OCI-LY3 (cell line): Measurements from ENCODE around the gene C12orf42.

Experiments used
- EZH2phosphoT487 ChIP-seq: fragments of 200-600 bp; shearing (Covaris generic); IDR thresholded peaks from 2 replicates; pipeline ENCODE4 v1.6.1; 2018; ENCODE audit warnings: antibody characterized with exemption, mixed run types, low read depth
- TF ChIP-seq, protein P1 (sequence below): fragments of 200-600, 300-600 bp; sonication (generic); IDR thresholded peaks from 2 replicates; pipeline ENCODE4 v1.5.1; 2014; ENCODE audit warnings: antibody characterized with exemption, low read length, low read depth

GRCh38 chr12:103517161-103517560, 21.4 kb upstream of the C12orf42 start:
- TF ChIP-seq, protein P1, sequence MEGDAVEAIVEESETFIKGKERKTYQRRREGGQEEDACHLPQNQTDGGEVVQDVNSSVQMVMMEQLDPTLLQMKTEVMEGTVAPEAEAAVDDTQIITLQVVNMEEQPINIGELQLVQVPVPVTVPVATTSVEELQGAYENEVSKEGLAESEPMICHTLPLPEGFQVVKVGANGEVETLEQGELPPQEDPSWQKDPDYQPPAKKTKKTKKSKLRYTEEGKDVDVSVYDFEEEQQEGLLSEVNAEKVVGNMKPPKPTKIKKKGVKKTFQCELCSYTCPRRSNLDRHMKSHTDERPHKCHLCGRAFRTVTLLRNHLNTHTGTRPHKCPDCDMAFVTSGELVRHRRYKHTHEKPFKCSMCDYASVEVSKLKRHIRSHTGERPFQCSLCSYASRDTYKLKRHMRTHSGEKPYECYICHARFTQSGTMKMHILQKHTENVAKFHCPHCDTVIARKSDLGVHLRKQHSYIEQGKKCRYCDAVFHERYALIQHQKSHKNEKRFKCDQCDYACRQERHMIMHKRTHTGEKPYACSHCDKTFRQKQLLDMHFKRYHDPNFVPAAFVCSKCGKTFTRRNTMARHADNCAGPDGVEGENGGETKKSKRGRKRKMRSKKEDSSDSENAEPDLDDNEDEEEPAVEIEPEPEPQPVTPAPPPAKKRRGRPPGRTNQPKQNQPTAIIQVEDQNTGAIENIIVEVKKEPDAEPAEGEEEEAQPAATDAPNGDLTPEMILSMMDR: no peak
- TF ChIP-seq EZH2phosphoT487: no peak
